ENCODE data around the gene ATP5PB.

- TF ChIP-seq POLR2AphosphoS5 (IDR thresholded peaks at IDR 0.05; ENCODE audit: low read depth, low read length) (no peak), ZBTB33 (IDR thresholded peaks at IDR 0.05; ENCODE audit: extremely low read depth, insufficient replicate concordance, low read length) (no peak), EZH2phosphoT487 (IDR thresholded peaks at IDR 0.05; ENCODE audit: borderline replicate concordance) (no peak), TCF7L2 (IDR thresholded peaks at IDR 0.05; ENCODE audit: borderline replicate concordance, extremely low read depth, insufficient read depth, insufficient read length) (no peak), FOSL1 (IDR thresholded peaks at IDR 0.05; ENCODE audit: low read depth) (no peak), REST (IDR thresholded peaks at IDR 0.05; ENCODE audit: low read depth) (no peak), EZH2 (IDR thresholded peaks at IDR 0.05) (no peak), YY1 (IDR thresholded peaks at IDR 0.05; ENCODE audit: extremely low read depth, insufficient replicate concordance, low read depth, low read length) (no peak), JUND (IDR thresholded peaks at IDR 0.05) (no peak)
- TF ChIP-seq, protein P1, sequence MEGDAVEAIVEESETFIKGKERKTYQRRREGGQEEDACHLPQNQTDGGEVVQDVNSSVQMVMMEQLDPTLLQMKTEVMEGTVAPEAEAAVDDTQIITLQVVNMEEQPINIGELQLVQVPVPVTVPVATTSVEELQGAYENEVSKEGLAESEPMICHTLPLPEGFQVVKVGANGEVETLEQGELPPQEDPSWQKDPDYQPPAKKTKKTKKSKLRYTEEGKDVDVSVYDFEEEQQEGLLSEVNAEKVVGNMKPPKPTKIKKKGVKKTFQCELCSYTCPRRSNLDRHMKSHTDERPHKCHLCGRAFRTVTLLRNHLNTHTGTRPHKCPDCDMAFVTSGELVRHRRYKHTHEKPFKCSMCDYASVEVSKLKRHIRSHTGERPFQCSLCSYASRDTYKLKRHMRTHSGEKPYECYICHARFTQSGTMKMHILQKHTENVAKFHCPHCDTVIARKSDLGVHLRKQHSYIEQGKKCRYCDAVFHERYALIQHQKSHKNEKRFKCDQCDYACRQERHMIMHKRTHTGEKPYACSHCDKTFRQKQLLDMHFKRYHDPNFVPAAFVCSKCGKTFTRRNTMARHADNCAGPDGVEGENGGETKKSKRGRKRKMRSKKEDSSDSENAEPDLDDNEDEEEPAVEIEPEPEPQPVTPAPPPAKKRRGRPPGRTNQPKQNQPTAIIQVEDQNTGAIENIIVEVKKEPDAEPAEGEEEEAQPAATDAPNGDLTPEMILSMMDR (IDR thresholded peaks at IDR 0.05 in 2 of 3, conservative IDR thresholded peaks at IDR 0.05 in 1 of 3; ENCODE audit: borderline replicate concordance in 1 of 3, insufficient read depth in 1 of 3, low read depth in 2 of 3, low read length in 2 of 3): no peak
These were observed 39.4 kb downstream of the ATP5PB start for GRCh38 chr1:111488669-111489068.

All from HCT116 (cell line).